BLaER1 (cell line): ENCODE measurements around the gene DAW1.

Experiments
- H3K27ac ChIP-seq: shearing (Covaris generic); formaldehyde crosslinking; 2 replicates; pipeline ENCODE4 v1.8.1; 2022
- H3K27me3 ChIP-seq: shearing (Covaris generic); formaldehyde crosslinking; 2 replicates; pipeline ENCODE4 v1.8.1; 2022
- H3K36me3 ChIP-seq: shearing (Covaris generic); formaldehyde crosslinking; 2 replicates; pipeline ENCODE4 v1.8.1; 2022
- H3K4me1 ChIP-seq: shearing (Covaris generic); formaldehyde crosslinking; 2 replicates; pipeline ENCODE4 v1.8.1; 2022
- H3K4me2 ChIP-seq: shearing (Covaris generic); formaldehyde crosslinking; 2 replicates; pipeline ENCODE4 v1.8.1; 2022
- H3K4me3 ChIP-seq: shearing (Covaris generic); formaldehyde crosslinking; 2 replicates; pipeline ENCODE4 v1.8.1; 2022
- H3K9ac ChIP-seq: shearing (Covaris generic); formaldehyde crosslinking; 2 replicates; pipeline ENCODE4 v1.8.1; 2022
- H3K9me3 ChIP-seq: shearing (Covaris generic); formaldehyde crosslinking; 2 replicates; pipeline ENCODE4 v1.8.1; 2022
- H4K20me1 ChIP-seq: shearing (Covaris generic); formaldehyde crosslinking; 2 replicates; pipeline ENCODE4 v1.8.1; 2022
- Cebpa-rat ChIP-seq: shearing (Covaris generic); IDR thresholded peaks from 2 replicates; pipeline ENCODE4 v1.8.1; 2022

The DAW1 gene

DNA sequence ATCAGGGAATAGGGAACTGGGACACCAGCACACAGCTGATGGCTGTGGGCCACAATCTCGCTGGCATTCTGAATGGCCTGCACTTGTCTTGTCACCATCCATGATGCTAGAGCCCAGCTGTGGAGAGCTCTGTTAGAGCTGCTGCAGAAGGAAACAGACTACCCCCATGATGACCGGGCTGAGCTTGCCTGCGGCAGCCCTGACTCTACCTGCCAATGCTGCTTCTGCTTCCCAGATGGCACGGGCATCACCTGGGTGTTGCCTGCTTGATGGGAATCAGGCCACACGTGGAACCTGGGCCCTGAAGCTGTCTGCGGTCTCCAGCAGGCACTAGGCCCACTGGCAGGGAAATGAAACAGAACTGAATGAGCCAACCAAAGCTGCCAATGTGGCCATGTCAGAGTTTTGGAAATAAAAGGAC, 11.2 kb upstream of the DAW1 start:
- H4K20me1 ChIP-seq = no peaks in the 10 kb centered on the region
- TF ChIP-seq Cebpa-rat = no peak
- H3K4me1 ChIP-seq = no peaks in the 10 kb centered on the region
- H3K9me3 ChIP-seq = no peaks in the 10 kb centered on the region
- no peak overlapping the region for H3K9ac ChIP-seq
- no peak overlapping the region for H3K4me2 ChIP-seq
- no peaks in the 10 kb centered on the region for H3K27me3 ChIP-seq
- H3K27ac ChIP-seq = no peak overlapping the region
- no peaks in the 10 kb centered on the region for H3K36me3 ChIP-seq
- H3K4me3 ChIP-seq = no peak overlapping the region

DNA sequence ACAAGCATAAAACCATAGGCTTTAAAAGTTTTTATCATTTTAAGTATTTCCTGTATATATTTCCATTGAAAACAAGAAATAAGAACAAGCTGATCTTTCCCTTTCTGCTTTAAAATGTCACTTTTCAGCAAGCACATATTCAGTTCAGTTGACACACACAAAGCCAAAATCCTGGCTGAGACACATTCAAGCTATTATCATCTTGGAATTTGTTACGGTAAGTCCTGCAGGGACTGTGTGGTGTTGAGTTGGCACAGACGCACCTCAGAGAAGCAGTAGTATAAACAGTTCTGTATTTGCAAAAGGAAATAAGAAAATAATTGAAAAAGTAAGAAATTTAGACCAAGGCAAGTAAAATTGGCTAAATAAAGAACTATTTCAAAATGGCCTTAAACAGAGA, 10.4 kb upstream of the DAW1 start:
- H3K4me1 ChIP-seq = no peaks in the 10 kb centered on the region

DNA sequence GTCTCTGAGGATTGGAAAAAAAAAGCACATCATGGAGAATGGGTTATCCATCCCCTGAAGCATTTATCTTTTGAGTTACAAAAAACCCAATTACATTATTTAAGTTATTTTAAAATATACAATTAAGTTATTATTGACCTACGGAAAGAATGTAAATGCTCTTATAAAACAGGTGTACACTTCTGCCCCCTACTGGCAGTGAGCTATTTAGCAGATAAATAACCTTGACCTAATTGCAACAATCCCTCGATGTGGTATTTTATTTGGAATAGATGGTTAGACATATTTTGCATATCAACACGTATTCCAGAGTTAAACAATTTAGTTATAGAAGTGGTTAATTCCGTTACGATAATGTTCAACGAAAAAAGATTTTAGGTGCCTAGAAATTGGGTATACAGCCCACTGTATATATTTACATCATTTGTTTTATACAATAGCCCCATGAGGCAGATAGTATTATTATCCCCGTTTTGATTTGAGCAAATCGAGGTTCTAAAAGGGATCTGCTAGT, 9.1 kb upstream of the DAW1 start:
- Histone ChIP-seq H3K4me1 (no peaks in the 10 kb centered on the region), H3K4me3 (no peak overlapping the region), H3K27ac (no peak overlapping the region), H3K27me3 (no peaks in the 10 kb centered on the region), H3K36me3 (no peaks in the 10 kb centered on the region), H3K9me3 (no peaks in the 10 kb centered on the region), H3K9ac (no peak overlapping the region), H3K4me2 (no peak overlapping the region), H4K20me1 (no peaks in the 10 kb centered on the region)
- TF ChIP-seq Cebpa-rat = no peak

More for the DNA sequence above, 10.4 kb upstream of the DAW1 start:
- Histone ChIP-seq H3K27me3 (no peaks in the 10 kb centered on the region), H3K9ac (no peak overlapping the region), H3K36me3 (no peaks in the 10 kb centered on the region), H4K20me1 (no peaks in the 10 kb centered on the region), H3K4me3 (no peak overlapping the region), H3K9me3 (no peaks in the 10 kb centered on the region), H3K4me2 (no peak overlapping the region), H3K27ac (no peak overlapping the region)
- TF ChIP-seq Cebpa-rat = no peak

DNA sequence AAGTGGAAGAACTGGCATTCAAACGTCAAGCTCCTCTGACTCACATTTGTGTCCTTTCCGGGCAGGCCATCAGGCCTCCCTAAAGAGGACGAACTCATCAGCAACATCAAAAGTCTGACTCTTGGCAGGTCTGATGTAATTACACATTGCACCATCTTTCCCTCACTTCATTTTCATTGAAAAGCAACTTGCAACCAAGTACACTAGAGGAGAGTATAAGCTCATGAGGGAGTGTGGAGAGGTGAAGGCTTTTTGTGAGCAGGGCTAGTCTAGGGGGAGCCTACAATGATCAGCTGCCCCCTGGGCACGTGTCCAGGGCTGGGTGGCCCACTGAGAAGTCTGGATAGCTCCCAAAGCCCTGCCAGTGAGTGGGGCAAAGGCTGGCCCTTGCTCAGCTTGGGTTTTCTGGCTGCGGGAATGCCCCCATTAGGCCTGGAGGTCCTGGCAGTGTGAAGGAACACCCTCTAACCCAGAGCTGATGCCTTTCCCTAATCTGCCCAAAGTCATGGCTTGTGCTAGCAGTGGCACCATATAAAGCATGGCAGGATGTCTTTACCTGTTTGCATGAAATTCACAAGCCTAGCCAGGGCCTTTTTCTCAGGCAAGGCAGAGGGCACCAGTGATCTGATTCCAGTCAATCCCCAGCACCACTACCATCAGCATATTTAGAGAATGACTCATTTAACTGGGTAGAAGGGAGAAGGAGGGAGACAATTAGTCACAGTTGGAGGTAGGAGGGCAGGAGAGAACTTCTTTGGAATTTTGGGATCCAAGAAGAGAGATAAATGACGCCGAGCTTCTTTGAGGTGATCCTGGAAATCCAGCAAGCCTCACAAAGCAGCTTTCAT, 8.5 kb upstream of the DAW1 start:
- no peak for TF ChIP-seq Cebpa-rat
- Histone ChIP-seq H3K4me3 (no peak overlapping the region), H3K27me3 (no peaks in the 10 kb centered on the region), H3K27ac (no peak overlapping the region), H3K36me3 (no peaks in the 10 kb centered on the region), H3K9ac (no peak overlapping the region), H3K4me2 (no peak overlapping the region), H4K20me1 (no peaks in the 10 kb centered on the region), H3K4me1 (no peaks in the 10 kb centered on the region), H3K9me3 (no peaks in the 10 kb centered on the region)

DNA sequence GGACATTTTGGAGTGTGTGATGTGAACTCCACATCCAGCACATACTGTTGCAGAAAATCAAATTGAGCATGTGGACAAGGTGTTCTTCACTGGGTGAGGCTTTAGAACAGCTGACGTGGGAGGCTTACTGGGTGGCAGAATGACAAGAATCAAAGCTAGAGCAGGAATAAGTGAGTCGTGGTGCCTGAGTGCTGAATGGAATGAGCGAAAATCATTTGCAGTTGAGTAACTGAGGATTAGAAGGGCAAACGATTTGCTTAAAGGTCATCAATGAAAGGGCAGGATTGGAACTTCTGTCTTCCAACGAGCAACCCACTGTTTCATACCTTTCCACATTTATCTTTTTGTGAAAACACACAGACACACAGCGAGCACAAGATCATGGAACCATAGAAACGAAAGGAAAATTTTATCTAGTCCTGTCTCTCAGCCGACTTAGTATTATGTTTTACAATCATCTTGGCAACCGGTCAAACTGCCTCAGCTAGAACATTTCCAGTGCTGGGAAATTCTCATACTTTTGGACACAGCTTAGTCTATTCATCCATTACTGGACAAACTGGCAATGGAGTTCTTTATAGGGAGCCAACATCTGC, 7.2 kb upstream of the DAW1 start:
- Histone ChIP-seq H3K36me3 (no peaks in the 10 kb centered on the region), H3K9ac (no peak overlapping the region), H4K20me1 (no peaks in the 10 kb centered on the region), H3K9me3 (no peaks in the 10 kb centered on the region), H3K4me3 (no peak overlapping the region), H3K27ac (no peak overlapping the region), H3K4me2 (no peak overlapping the region), H3K4me1 (no peaks in the 10 kb centered on the region), H3K27me3 (no peaks in the 10 kb centered on the region)
- TF ChIP-seq Cebpa-rat = no peak

DNA sequence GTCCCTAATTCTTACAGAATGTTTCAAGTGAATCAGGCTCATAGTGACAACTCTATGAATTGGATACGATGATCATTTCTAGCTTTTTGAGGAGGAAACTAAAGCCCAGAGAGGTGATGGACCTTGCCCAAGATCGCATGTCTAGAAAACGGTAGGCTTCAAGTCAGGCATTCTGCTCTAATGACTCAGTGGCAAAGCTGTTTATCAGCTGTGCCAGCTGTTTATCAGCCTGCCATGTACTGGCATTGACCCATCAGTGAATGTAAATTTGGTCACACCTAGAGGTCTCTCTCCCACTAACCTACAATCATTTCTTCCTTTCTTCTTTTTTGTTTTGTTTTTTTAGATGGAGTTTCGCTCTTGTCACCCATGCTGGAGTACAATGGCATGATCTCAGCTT, 6.1 kb upstream of the DAW1 start:
- TF ChIP-seq Cebpa-rat = no peak
- Histone ChIP-seq H3K36me3 (no peaks in the 10 kb centered on the region), H3K4me3 (no peak overlapping the region)

DNA sequence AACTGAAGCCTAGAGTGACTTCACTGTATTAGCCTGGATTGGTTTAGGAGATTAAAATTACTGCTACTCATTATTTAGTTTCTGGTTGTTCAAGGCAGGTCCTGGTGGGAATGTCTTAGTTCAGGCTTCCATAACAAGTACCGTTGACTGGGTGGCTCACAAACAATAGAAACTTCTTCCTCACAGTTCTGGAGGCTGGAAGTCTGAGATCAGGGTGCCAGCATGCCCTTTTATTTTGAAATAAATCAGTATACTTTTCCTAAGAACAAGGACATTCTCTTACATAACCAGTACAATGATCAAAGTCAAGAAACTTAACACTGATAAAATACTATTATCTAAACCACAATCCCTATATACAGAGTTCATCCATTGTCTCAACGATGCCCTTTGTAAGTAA, 4.0 kb upstream of the DAW1 start:
- no peaks in the 10 kb centered on the region for H3K36me3 ChIP-seq
- no peaks in the 10 kb centered on the region for H4K20me1 ChIP-seq
- no peak overlapping the region for H3K4me2 ChIP-seq
- no peaks in the 10 kb centered on the region for H3K9me3 ChIP-seq
- TF ChIP-seq Cebpa-rat = no peak
- no peak overlapping the region for H3K4me3 ChIP-seq
- no peaks in the 10 kb centered on the region for H3K4me1 ChIP-seq
- no peak overlapping the region for H3K27ac ChIP-seq
- H3K27me3 ChIP-seq = no peaks in the 10 kb centered on the region
- H3K9ac ChIP-seq = no peak overlapping the region

More for the DNA sequence above, 6.1 kb upstream of the DAW1 start:
- Histone ChIP-seq H3K4me1 (no peaks in the 10 kb centered on the region), H3K9ac (no peak overlapping the region), H3K9me3 (no peaks in the 10 kb centered on the region), H3K4me2 (no peak overlapping the region), H3K27me3 (no peaks in the 10 kb centered on the region), H3K27ac (no peak overlapping the region), H4K20me1 (no peaks in the 10 kb centered on the region)

DNA sequence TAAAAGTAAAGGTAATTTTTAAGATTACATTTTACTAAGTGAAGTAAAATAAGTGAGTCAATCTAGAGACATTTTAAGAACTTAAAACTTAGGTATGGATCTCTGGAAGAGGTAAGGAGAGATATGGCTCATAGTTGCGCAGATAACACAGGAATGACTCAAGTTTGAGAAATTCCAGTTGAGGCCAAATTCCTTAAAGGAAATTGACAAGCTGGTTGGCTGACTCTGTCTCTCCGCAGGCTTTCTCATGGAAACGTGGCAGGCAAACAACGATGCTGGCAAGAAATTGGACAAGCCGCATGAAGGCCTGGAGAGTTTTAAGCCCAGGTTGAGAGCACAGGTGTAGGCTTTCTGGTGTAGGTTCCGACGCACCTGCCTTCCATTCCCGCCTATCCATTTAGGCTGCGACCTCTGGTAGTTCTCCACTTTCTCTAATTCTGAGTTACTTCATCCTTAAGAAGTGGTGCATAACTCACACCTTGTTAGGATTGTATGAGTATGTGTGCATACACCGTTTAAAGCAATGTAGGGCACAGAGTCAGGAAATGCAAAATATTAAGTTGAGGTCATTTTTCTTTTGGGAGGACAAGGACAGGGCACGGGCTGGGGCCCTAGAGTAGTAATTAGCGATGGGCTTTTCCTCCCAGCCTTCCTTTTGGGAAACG, 589 bp upstream of the DAW1 start:
- Histone ChIP-seq H3K9ac (no peak overlapping the region), H3K36me3 (no peaks in the 10 kb centered on the region), H3K4me2 (no peak overlapping the region), H3K9me3 (no peaks in the 10 kb centered on the region), H3K27ac (no peak overlapping the region), H3K27me3 (no peaks in the 10 kb centered on the region), H3K4me3 (no peak overlapping the region), H3K4me1 (no peaks in the 10 kb centered on the region), H4K20me1 (no peaks in the 10 kb centered on the region)
- TF ChIP-seq Cebpa-rat = no peak

DNA sequence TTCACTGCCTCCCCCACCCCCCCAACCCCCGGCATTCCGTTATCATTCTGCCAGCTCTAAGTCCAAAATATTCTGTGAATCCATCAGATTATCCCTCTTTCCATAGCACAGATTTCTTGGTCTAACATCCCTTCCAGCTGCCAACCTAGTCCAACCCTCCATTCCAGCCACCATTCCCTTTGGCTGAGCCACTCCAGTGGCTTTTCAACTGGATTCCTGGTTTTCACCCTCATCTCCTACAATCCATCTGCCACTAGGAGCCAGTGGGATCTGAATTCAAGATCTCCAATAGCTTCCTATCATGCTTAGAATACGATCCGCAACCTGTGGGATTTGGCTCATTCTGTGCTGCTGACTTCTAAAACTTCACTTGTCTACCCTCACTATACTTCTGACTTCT, 1.2 kb downstream of the DAW1 start:
- Histone ChIP-seq H3K4me3 (no peak overlapping the region), H3K36me3 (no peaks in the 10 kb centered on the region), H3K9ac (no peak overlapping the region), H3K9me3 (no peaks in the 10 kb centered on the region), H3K4me1 (no peaks in the 10 kb centered on the region), H4K20me1 (no peaks in the 10 kb centered on the region), H3K27ac (no peak overlapping the region), H3K4me2 (no peak overlapping the region), H3K27me3 (no peaks in the 10 kb centered on the region)
- TF ChIP-seq Cebpa-rat = no peak

DNA sequence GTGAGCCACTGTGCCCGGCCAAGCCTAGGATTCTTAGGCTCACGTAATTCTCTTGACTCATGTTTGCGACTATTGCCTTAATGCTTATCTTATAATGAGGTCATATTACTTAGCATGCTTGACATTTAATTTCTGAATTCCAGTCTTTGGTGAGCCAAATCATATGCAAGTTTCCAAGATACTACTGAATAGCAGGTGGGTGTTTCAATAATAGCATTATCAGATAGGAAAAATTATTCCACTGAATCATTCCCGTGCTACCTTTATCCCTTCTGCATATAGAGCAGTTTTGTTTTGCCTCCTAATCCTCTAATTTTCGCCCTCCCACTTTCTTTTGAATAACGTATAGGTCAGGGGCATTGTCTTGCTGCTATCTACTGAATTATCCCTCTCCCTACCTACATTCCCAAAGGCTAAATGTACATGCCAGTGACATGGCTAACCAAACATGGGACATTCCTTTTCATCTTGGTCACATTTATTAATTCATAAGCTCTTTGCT, 4.9 kb downstream of the DAW1 start:
- Histone ChIP-seq H3K27ac (no peak overlapping the region), H3K9me3 (no peaks in the 10 kb centered on the region), H4K20me1 (no peaks in the 10 kb centered on the region), H3K36me3 (no peaks in the 10 kb centered on the region), H3K4me3 (no peak overlapping the region), H3K9ac (no peak overlapping the region), H3K27me3 (no peaks in the 10 kb centered on the region), H3K4me1 (no peaks in the 10 kb centered on the region), H3K4me2 (no peak overlapping the region)
- no peak for TF ChIP-seq Cebpa-rat
